Stimulated activated CD8-positive, alpha-beta memory T cell treated with anti-CD3 and anti-CD28 coated beads, Interleukin-15, amount 100 ng/mL, for 1 hour (primary cell): ENCODE results near the gene USP5.

ENCODE experiments used
- DNase-seq: peaks from one replicate; pipeline ENCODE4 v3.0.0-alpha.2; 2020; ENCODE audit warnings: low read depth

USP5 gene

GRCh38 chr12:6914947-6915788 is 63.2 kb downstream of the USP5 start:
- no peak for DNase-seq

GRCh38 chr12:6915789-6916285 is 63.9 kb downstream of the USP5 start:
- DNase-seq = no peak
